HEK293 (cell line): ENCODE data around the gene C3AR1.

Experiments
- CTCF ChIA-PET: fragments of 350-600 bp; formaldehyde crosslinking; extraction: SDS; loops from one replicate; lab custom pipeline; 2021; ENCODE audit warnings: antibody characterized with exemption; lab: Yijun Ruan, JAX
- POLR2A ChIA-PET: fragments of 300-600 bp; formaldehyde crosslinking; extraction: SDS; loops from one replicate; lab custom pipeline; 2020; ENCODE audit warnings: antibody characterized with exemption, inconsistent platforms; lab: Yijun Ruan, JAX
- H3K27ac ChIP-seq: fragments of 200-500 bp; sonication (Bioruptor generic); 2 replicates; pipeline ENCODE4 v1.5.1; 2014; ENCODE audit warnings: low read depth, low read length, control low read depth, inconsistent platforms; ENCODE audit errors: extremely low read depth
- H3K36me3 ChIP-seq, 2 experiments: fragments of 200-500 bp in 1 of 2; sonication (Bioruptor generic) in 1 of 2; 1 replicate in 1 of 2; 2 replicates in 1 of 2; pipeline ENCODE4 v1.5.1; 2014 to 2017; ENCODE audit warnings: inconsistent platforms in 2 of 2, low read length in 2 of 2; ENCODE audit not compliant: control insufficient read depth in 2 of 2, insufficient read depth in 1 of 2
- H3K4me1 ChIP-seq: fragments of 200-500 bp; sonication (Bioruptor generic); 2 replicates; pipeline ENCODE4 v1.5.1; 2014; ENCODE audit warnings: mild to moderate bottlenecking, low read length, inconsistent platforms; ENCODE audit not compliant: control insufficient read depth, insufficient read depth
- H3K4me3 ChIP-seq: 2 replicates; pipeline ENCODE4 v1.5.1; 2011; ENCODE audit warnings: low read depth, mild to moderate bottlenecking, control low read depth, low read length, moderate library complexity
- H3K9me3 ChIP-seq: fragments of 200-500 bp; sonication (Bioruptor generic); 2 replicates; pipeline ENCODE4 v1.5.1; 2014; ENCODE audit warnings: low read depth, low read length, inconsistent platforms; ENCODE audit not compliant: control insufficient read depth, insufficient read depth
- BCL6B ChIP-seq: fragments of 450-650 bp; formaldehyde crosslinking; IDR thresholded peaks from 2 replicates; pipeline ENCODE4 v1.5.1; 2017; ENCODE audit warnings: missing biosample characterization, missing genetic modification characterization
- GFI1B ChIP-seq: fragments of 450-650 bp; formaldehyde crosslinking; IDR thresholded peaks from 2 replicates; pipeline ENCODE4 v1.5.1; 2016; ENCODE audit warnings: missing biosample characterization, missing genetic modification characterization
- GLI2 ChIP-seq: fragments of 450-650 bp; formaldehyde crosslinking; IDR thresholded peaks from 2 replicates; pipeline ENCODE4; 2017; ENCODE audit warnings: missing biosample characterization, missing genetic modification characterization, low read depth, borderline replicate concordance
- HOXA7 ChIP-seq: sonication (generic); formaldehyde crosslinking; IDR thresholded peaks from 2 replicates; pipeline ENCODE4 v1.8.1; 2022; ENCODE audit warnings: missing genetic modification reagents, borderline replicate concordance
- KLF10 ChIP-seq: fragments of 450-650 bp; IDR thresholded peaks from 2 replicates; pipeline ENCODE4 v1.5.1; 2018; ENCODE audit warnings: missing biosample characterization, mild to moderate bottlenecking, missing genetic modification characterization
- KLF9 ChIP-seq: fragments of 450-650 bp; formaldehyde crosslinking; IDR thresholded peaks from 2 replicates; pipeline ENCODE4 v1.5.1; 2016; ENCODE audit warnings: missing biosample characterization, missing genetic modification characterization, low read depth
- MZF1 ChIP-seq: fragments of 450-650 bp; formaldehyde crosslinking; IDR thresholded peaks from 2 replicates; pipeline ENCODE4 v1.5.1; 2017; ENCODE audit warnings: missing biosample characterization, missing genetic modification characterization, borderline replicate concordance
- SP2 ChIP-seq: fragments of 450-650 bp; formaldehyde crosslinking; IDR thresholded peaks from 2 replicates; pipeline ENCODE4 v1.5.1; 2016; ENCODE audit warnings: missing biosample characterization, missing genetic modification characterization
- SP3 ChIP-seq: fragments of 450-650 bp; formaldehyde crosslinking; IDR thresholded peaks from 2 replicates; pipeline ENCODE4 v1.5.1; 2016; ENCODE audit warnings: missing biosample characterization, missing genetic modification characterization
- ZBTB17 ChIP-seq: fragments of 450-650 bp; formaldehyde crosslinking; IDR thresholded peaks from 2 replicates; pipeline ENCODE4 v1.5.1; 2016; ENCODE audit warnings: missing biosample characterization, missing genetic modification characterization
- ZBTB21 ChIP-seq: fragments of 450-650 bp; formaldehyde crosslinking; IDR thresholded peaks from 2 replicates; pipeline ENCODE4 v1.5.1; 2017; ENCODE audit warnings: missing biosample characterization, missing genetic modification characterization
- ZNF155 ChIP-seq: fragments of 450-650 bp; formaldehyde crosslinking; IDR thresholded peaks from 2 replicates; pipeline ENCODE4 v1.5.1; 2016; ENCODE audit warnings: missing biosample characterization, missing genetic modification characterization
- ZNF24 ChIP-seq: fragments of 450-650 bp; formaldehyde crosslinking; IDR thresholded peaks from 2 replicates; pipeline ENCODE4 v1.5.1; 2016; ENCODE audit warnings: missing biosample characterization, missing genetic modification characterization
- ZNF335 ChIP-seq: fragments of 450-650 bp; formaldehyde crosslinking; conservative IDR thresholded peaks from 2 replicates; pipeline ENCODE4 v1.5.1; 2016; ENCODE audit warnings: missing biosample characterization, missing genetic modification characterization
- ZNF394 ChIP-seq: fragments of 450-650 bp; formaldehyde crosslinking; IDR thresholded peaks from 2 replicates; pipeline ENCODE4 v1.5.1; 2016; ENCODE audit warnings: missing biosample characterization, missing genetic modification characterization, mild to moderate bottlenecking, moderate library complexity, borderline replicate concordance
- ZNF518A ChIP-seq: fragments of 450-650 bp; formaldehyde crosslinking; conservative IDR thresholded peaks from 2 replicates; pipeline ENCODE4 v1.5.1; 2016; ENCODE audit warnings: low read depth, missing biosample characterization, missing genetic modification characterization
- ZNF645 ChIP-seq: fragments of 450-650 bp; formaldehyde crosslinking; IDR thresholded peaks from 2 replicates; pipeline ENCODE4; 2016; ENCODE audit warnings: missing biosample characterization, missing genetic modification characterization
- ZNF660 ChIP-seq: fragments of 450-650 bp; IDR thresholded peaks from 2 replicates; pipeline ENCODE4 v1.5.1; 2018; ENCODE audit warnings: missing biosample characterization, mild to moderate bottlenecking, missing genetic modification characterization
- ZSCAN30 ChIP-seq: fragments of 450-650 bp; IDR thresholded peaks from 2 replicates; pipeline ENCODE4 v1.5.1; 2018; ENCODE audit warnings: missing biosample characterization, mild to moderate bottlenecking, missing genetic modification characterization, moderate library complexity
- TF ChIP-seq, protein P1 (sequence below): fragments of 450-650 bp; formaldehyde crosslinking; IDR thresholded peaks from 2 replicates; pipeline ENCODE4 v1.5.1; 2016; ENCODE audit warnings: missing biosample characterization, missing genetic modification characterization
- TF ChIP-seq, protein P2 (sequence below): fragments of 450-650 bp; formaldehyde crosslinking; conservative IDR thresholded peaks from 2 replicates; pipeline ENCODE4 v1.5.1; 2016; ENCODE audit warnings: low read depth, missing biosample characterization, missing genetic modification characterization
- TF ChIP-seq, protein P3 (sequence below): fragments of 450-650 bp; formaldehyde crosslinking; IDR thresholded peaks from 2 replicates; pipeline ENCODE4 v1.5.1; 2017; ENCODE audit warnings: missing biosample characterization, missing genetic modification characterization

Gene C3AR1

GRCh38 chr12:8026291-8026900 lies 39.8 kb downstream of the C3AR1 start:
- Histone ChIP-seq H3K36me3 (no peaks in the 10 kb centered on the region; a peak in 1 of 3 replicates), H3K9me3 (no peaks in the 10 kb centered on the region), H3K4me3 (peak overlapping the region; percentile 55), H3K4me1 (no peaks in the 10 kb centered on the region; the same call in 1 of the 2 replicates), H3K27ac (peak overlapping the region; percentile 98)
- ChIA-PET POLR2A (interaction anchor here (0.8 to 2.4 kb wide), 5 partner anchors 9 to 93 kb away, joined by 3 to 12 read pairs (median 4); partner anchors contain the start of gene SLC2A3), CTCF (no interaction called here)
- TF ChIP-seq GFI1B (tag by site-specific recombination) (peak; percentile 81), ZNF335 (tag by site-specific recombination) (peak; percentile 46), HOXA7 (no peak), KLF9 (tag by site-specific recombination) (no peak), MZF1 (tag by site-specific recombination) (peak; percentile 37; the same call in 1 of the 2 replicates), ZNF394 (tag by site-specific recombination) (no peak), ZBTB17 (tag by site-specific recombination) (peak; percentile 54; the same call in 1 of the 2 replicates), ZNF518A (tag by site-specific recombination) (peak; percentile 81), ZNF645 (tag by site-specific recombination) (no peak), SP3 (tag by site-specific recombination) (peak; percentile 85; the same call in 1 of the 2 replicates), KLF10 (peak; percentile 80), SP2 (tag by site-specific recombination) (peak; percentile 91), ZBTB21 (peak; percentile 87), ZNF660 (peak; percentile 38; the same call in 1 of the 2 replicates), ZNF24 (tag by site-specific recombination) (0 out of 2 replicates have a peak, but pooled peaks have one; percentile 21), GLI2 (tag by site-specific recombination) (no peak), ZSCAN30 (tag by site-specific recombination) (peak; percentile 56; the same call in 1 of the 2 replicates), ZNF155 (no peak), BCL6B (tag by site-specific recombination) (no peak)
- TF ChIP-seq, protein P1, sequence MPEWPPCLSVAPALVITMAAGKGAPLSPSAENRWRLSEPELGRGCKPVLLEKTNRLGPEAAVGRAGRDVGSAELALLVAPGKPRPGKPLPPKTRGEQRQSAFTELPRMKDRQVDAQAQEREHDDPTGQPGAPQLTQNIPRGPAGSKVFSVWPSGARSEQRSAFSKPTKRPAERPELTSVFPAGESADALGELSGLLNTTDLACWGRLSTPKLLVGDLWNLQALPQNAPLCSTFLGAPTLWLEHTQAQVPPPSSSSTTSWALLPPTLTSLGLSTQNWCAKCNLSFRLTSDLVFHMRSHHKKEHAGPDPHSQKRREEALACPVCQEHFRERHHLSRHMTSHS (tag by site-specific recombination) = no peak
- TF ChIP-seq, protein P2, sequence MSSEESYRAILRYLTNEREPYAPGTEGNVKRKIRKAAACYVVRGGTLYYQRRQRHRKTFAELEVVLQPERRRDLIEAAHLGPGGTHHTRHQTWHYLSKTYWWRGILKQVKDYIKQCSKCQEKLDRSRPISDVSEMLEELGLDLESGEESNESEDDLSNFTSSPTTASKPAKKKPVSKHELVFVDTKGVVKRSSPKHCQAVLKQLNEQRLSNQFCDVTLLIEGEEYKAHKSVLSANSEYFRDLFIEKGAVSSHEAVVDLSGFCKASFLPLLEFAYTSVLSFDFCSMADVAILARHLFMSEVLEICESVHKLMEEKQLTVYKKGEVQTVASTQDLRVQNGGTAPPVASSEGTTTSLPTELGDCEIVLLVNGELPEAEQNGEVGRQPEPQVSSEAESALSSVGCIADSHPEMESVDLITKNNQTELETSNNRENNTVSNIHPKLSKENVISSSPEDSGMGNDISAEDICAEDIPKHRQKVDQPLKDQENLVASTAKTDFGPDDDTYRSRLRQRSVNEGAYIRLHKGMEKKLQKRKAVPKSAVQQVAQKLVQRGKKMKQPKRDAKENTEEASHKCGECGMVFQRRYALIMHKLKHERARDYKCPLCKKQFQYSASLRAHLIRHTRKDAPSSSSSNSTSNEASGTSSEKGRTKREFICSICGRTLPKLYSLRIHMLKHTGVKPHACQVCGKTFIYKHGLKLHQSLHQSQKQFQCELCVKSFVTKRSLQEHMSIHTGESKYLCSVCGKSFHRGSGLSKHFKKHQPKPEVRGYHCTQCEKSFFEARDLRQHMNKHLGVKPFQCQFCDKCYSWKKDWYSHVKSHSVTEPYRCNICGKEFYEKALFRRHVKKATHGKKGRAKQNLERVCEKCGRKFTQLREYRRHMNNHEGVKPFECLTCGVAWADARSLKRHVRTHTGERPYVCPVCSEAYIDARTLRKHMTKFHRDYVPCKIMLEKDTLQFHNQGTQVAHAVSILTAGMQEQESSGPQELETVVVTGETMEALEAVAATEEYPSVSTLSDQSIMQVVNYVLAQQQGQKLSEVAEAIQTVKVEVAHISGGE = peak; percentile 83
- TF ChIP-seq, protein P3, sequence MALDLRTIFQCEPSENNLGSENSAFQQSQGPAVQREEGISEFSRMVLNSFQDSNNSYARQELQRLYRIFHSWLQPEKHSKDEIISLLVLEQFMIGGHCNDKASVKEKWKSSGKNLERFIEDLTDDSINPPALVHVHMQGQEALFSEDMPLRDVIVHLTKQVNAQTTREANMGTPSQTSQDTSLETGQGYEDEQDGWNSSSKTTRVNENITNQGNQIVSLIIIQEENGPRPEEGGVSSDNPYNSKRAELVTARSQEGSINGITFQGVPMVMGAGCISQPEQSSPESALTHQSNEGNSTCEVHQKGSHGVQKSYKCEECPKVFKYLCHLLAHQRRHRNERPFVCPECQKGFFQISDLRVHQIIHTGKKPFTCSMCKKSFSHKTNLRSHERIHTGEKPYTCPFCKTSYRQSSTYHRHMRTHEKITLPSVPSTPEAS = no peak
